Trophoblast cell (in vitro differentiated cells and primary cell): ENCODE data around the gene NCK2.

Experiments
- DNase-seq, 2 donors: peaks; one replicate each; pipeline ENCODE4 v3.0.0-alpha.2; 2016
- H2AFZ ChIP-seq: 2 replicates; pipeline ENCODE4 v1.6.1; 2013; ENCODE audit warnings: low read length, moderate library complexity, mild to moderate bottlenecking; ENCODE audit not compliant: insufficient read depth, poor library complexity
- H2AK5ac ChIP-seq: 2 replicates; pipeline ENCODE4 v1.6.1; 2013; ENCODE audit warnings: mild to moderate bottlenecking, low read length
- H2BK120ac ChIP-seq: 2 replicates; pipeline ENCODE4 v1.6.1; 2013; ENCODE audit warnings: low read length, mild to moderate bottlenecking, moderate library complexity; ENCODE audit not compliant: insufficient read depth, poor library complexity
- H2BK12ac ChIP-seq: 2 replicates; pipeline ENCODE4 v1.6.1; 2013; ENCODE audit warnings: mild to moderate bottlenecking, low read length, moderate library complexity
- H2BK5ac ChIP-seq: 2 replicates; pipeline ENCODE4 v1.6.1; 2013; ENCODE audit warnings: low read length, low read depth, moderate library complexity, mild to moderate bottlenecking; ENCODE audit not compliant: poor library complexity
- H3K14ac ChIP-seq: 2 replicates; pipeline ENCODE4 v1.6.1; 2013; ENCODE audit warnings: mild to moderate bottlenecking, low read length
- H3K18ac ChIP-seq: 2 replicates; pipeline ENCODE4 v1.6.1; 2013; ENCODE audit warnings: mild to moderate bottlenecking, low read length
- H3K23ac ChIP-seq: 2 replicates; pipeline ENCODE4 v1.6.1; 2013; ENCODE audit warnings: low read length
- H3K27ac ChIP-seq: 2 replicates; pipeline ENCODE4 v1.5.1; 2013; ENCODE audit warnings: low read depth, mild to moderate bottlenecking, inconsistent platforms, low read length, moderate library complexity
- H3K27me3 ChIP-seq: 2 replicates; pipeline ENCODE4 v1.6.1; 2013; ENCODE audit warnings: inconsistent platforms, mild to moderate bottlenecking, low read length, moderate library complexity; ENCODE audit not compliant: insufficient read depth
- H3K36me3 ChIP-seq, 2 experiments: 1 replicate in 1 of 2; 2 replicates in 1 of 2; pipeline ENCODE4 v1.6.1; 2013; ENCODE audit warnings: low read length in 2 of 2, mild to moderate bottlenecking in 2 of 2, moderate library complexity in 1 of 2; ENCODE audit not compliant: insufficient read depth in 2 of 2, control insufficient read depth in 1 of 2
- H3K4ac ChIP-seq: 2 replicates; pipeline ENCODE4 v1.6.1; 2013; ENCODE audit warnings: low read depth, mild to moderate bottlenecking, low read length, moderate library complexity
- H3K4me1 ChIP-seq, 2 experiments: 1 replicate in 1 of 2; 2 replicates in 1 of 2; pipeline ENCODE4 v1.6.1; 2013; ENCODE audit warnings: low read length in 2 of 2, mild to moderate bottlenecking in 2 of 2, moderate library complexity in 1 of 2; ENCODE audit not compliant: insufficient read depth in 2 of 2, control insufficient read depth in 1 of 2
- H3K4me2 ChIP-seq: 2 replicates; pipeline ENCODE4 v1.6.1; 2013; ENCODE audit warnings: inconsistent platforms, mild to moderate bottlenecking, low read length, moderate library complexity
- H3K4me3 ChIP-seq: 2 replicates; pipeline ENCODE4 v1.5.1; 2013; ENCODE audit warnings: mild to moderate bottlenecking, low read depth, low read length, inconsistent platforms
- H3K79me1 ChIP-seq: one replicate; pipeline ENCODE4 v1.6.1; 2013; ENCODE audit warnings: low read length
- H3K79me2 ChIP-seq: 2 replicates; pipeline ENCODE4 v1.6.1; 2013; ENCODE audit warnings: low read length, mild to moderate bottlenecking; ENCODE audit not compliant: control insufficient read depth, insufficient read depth, poor library complexity
- H3K9ac ChIP-seq: 2 replicates; pipeline ENCODE4 v1.6.1; 2013; ENCODE audit warnings: mild to moderate bottlenecking, low read length
- H3K9me3 ChIP-seq: 2 replicates; pipeline ENCODE4 v1.6.1; 2013; ENCODE audit warnings: low read depth, mild to moderate bottlenecking, control low read depth, inconsistent platforms, low read length; ENCODE audit not compliant: insufficient read depth
- H4K12ac ChIP-seq: 2 replicates; pipeline ENCODE4 v1.6.1; 2013; ENCODE audit warnings: low read depth, mild to moderate bottlenecking, low read length, moderate library complexity
- H4K8ac ChIP-seq: 2 replicates; pipeline ENCODE4 v1.6.1; 2013; ENCODE audit warnings: low read depth, mild to moderate bottlenecking, low read length, moderate library complexity
- H4K91ac ChIP-seq: one replicate; pipeline ENCODE4 v1.6.1; 2013; ENCODE audit warnings: low read depth, mild to moderate bottlenecking, low read length, moderate library complexity
- WGBS: extraction: QIAGEN DNeasy Blood & Tissue Kit; methylation state at CpG from one replicate; pipeline ENCODE4 v1.1.7; 2013; ENCODE audit warnings: missing lambda C conversion rate; ENCODE audit not compliant: insufficient read length, insufficient coverage; ENCODE audit errors: extremely low coverage; 5-methylcytosine and 5-hydroxymethylcytosine counted together

NCK2 gene

GRCh38 chr2:105800036-105800713 is 55.5 kb downstream of the NCK2 start:
- Histone ChIP-seq H4K12ac (no peak overlapping the region), H4K91ac (no peak overlapping the region), H3K9me3 (no peaks in the 10 kb centered on the region), H2AFZ (no peak overlapping the region), H3K4me2 (no peak overlapping the region), H3K9ac (no peak overlapping the region), H2BK120ac (no peak overlapping the region), H3K14ac (no peak overlapping the region), H3K4me1 (peaks cover 4 to 10% of the 10 kb centered on the region in 2 experiments), H3K27ac (no peak overlapping the region), H3K4ac (no peak overlapping the region), H2BK5ac (no peak overlapping the region), H2AK5ac (no peak overlapping the region), H3K18ac (no peak overlapping the region), H2BK12ac (no peak overlapping the region), H3K79me2 (peaks cover 4% of the 10 kb centered on the region), H4K8ac (no peak overlapping the region), H3K4me3 (no peak overlapping the region), H3K23ac (no peak overlapping the region), H3K79me1 (no peaks in the 10 kb centered on the region), H3K27me3 (no peaks in the 10 kb centered on the region), H3K36me3 (no peaks in the 10 kb centered on the region)
- no peak for DNase-seq
- no CpG with 5 or more reads among the region's 9 CpGs for WGBS

DNA sequence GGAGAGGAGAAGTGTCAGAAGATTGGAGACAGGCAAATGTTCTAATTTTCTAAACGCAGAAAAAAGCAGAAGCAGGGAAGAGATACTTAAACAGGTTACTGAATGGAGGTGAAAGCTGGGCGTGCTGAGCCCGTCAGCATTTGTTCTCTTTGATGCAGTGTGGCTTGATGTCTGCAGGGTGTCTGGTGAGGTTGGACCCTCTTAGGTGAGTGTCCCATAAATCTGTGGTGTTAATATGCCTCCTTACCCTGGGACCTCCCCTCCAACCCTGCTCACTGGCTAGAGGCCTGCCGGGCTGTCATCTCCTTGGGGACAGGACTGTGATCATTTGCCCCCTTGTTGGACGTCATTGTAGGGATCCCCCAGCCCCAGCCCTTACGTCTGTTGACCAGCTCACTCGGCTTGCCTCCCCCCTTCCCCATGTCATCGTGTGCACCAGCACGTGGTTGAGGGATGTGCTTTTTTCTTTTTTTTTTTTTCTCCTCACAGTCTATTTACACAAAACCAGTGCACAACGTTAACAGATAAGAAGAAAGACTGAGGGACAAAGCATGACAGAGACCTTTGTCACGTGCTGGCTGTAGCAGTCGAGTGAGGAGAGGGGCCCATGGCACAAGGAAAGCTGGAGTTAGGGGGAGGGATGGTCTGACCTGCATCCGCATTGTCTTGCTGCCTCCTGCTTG is 56.4 kb downstream of the NCK2 start:
- H3K36me3 ChIP-seq, result no peaks in the 10 kb centered on the region
- no peak overlapping the region for H3K14ac ChIP-seq
- no peak overlapping the region for H2BK5ac ChIP-seq
- no peak overlapping the region for H3K9ac ChIP-seq
- H3K79me2 ChIP-seq, result peaks cover 4% of the 10 kb centered on the region
- no peak overlapping the region for H4K8ac ChIP-seq
- H3K4ac ChIP-seq, result no peak overlapping the region
- no peak overlapping the region for H3K27ac ChIP-seq
- H3K4me2 ChIP-seq, result no peak overlapping the region
- no peak overlapping the region for H4K12ac ChIP-seq
- no peak overlapping the region for H3K23ac ChIP-seq
- no peaks in the 10 kb centered on the region for H3K27me3 ChIP-seq
- H2BK120ac ChIP-seq, result no peak overlapping the region
- no CpG with 5 or more reads among the region's 13 CpGs for WGBS
- no peaks in the 10 kb centered on the region for H3K9me3 ChIP-seq
- no peak overlapping the region for H3K4me3 ChIP-seq
- H4K91ac ChIP-seq, result no peak overlapping the region
- no peak overlapping the region for H2AFZ ChIP-seq
- peak overlapping the region; percentile 29 for H3K18ac ChIP-seq
- H2BK12ac ChIP-seq, result no peak overlapping the region
- H3K79me1 ChIP-seq, result no peaks in the 10 kb centered on the region
- H3K4me1 ChIP-seq, result peaks cover 2 to 7% of the 10 kb centered on the region in 2 experiments
- H2AK5ac ChIP-seq, result no peak overlapping the region
- DNase-seq, result no peak

GRCh38 chr2:105801961-105802360 is 57.2 kb downstream of the NCK2 start:
- Histone ChIP-seq H3K27ac (no peak overlapping the region), H2AK5ac (no peak overlapping the region), H3K27me3 (no peaks in the 10 kb centered on the region), H4K91ac (no peak overlapping the region), H3K4me3 (no peak overlapping the region), H2BK5ac (no peak overlapping the region), H3K4ac (no peak overlapping the region), H3K9me3 (no peaks in the 10 kb centered on the region), H3K79me1 (no peaks in the 10 kb centered on the region), H3K23ac (no peak overlapping the region), H4K12ac (no peak overlapping the region), H3K4me1 (peaks cover 2 to 7% of the 10 kb centered on the region in 2 experiments), H2BK12ac (no peak overlapping the region), H3K18ac (no peak overlapping the region), H3K4me2 (no peak overlapping the region), H3K9ac (no peak overlapping the region), H4K8ac (no peak overlapping the region), H3K14ac (no peak overlapping the region), H2AFZ (no peak overlapping the region), H3K79me2 (peaks cover 4% of the 10 kb centered on the region), H2BK120ac (no peak overlapping the region), H3K36me3 (no peaks in the 10 kb centered on the region)
- DNase-seq, result no peak
- WGBS, result no CpG with 5 or more reads among the region's 4 CpGs

- Histone ChIP-seq H3K14ac (no peak overlapping the region), H4K12ac (no peak overlapping the region), H3K4ac (no peak overlapping the region), H3K27ac (no peak overlapping the region), H3K27me3 (no peaks in the 10 kb centered on the region), H2BK5ac (no peak overlapping the region), H3K9me3 (no peaks in the 10 kb centered on the region), H3K18ac (no peak overlapping the region), H3K23ac (no peak overlapping the region), H2BK120ac (no peak overlapping the region), H4K91ac (no peak overlapping the region), H4K8ac (no peak overlapping the region), H2AFZ (no peak overlapping the region), H2BK12ac (no peak overlapping the region), H2AK5ac (no peak overlapping the region), H3K4me2 (no peak overlapping the region), H3K4me1 (peaks cover 0 to 2% of the 10 kb centered on the region in 2 experiments), H3K79me2 (peaks cover 4% of the 10 kb centered on the region), H3K4me3 (no peak overlapping the region), H3K9ac (no peak overlapping the region), H3K79me1 (no peaks in the 10 kb centered on the region), H3K36me3 (no peaks in the 10 kb centered on the region)
- peak; percentile 8 to 10 for DNase-seq
- no CpG with 5 or more reads among the region's 7 CpGs for WGBS
Observed at GRCh38 chr2:105802587-105802986, 57.9 kb downstream of the NCK2 start.
